ENCODE results near the gene ANO2. TPM values are rescaled to one million over a fixed set of nuclear protein-coding genes. Genes with fewer than 3 reads are reported as not detected.

Gene ANO2
- total RNA-seq, 1 experiment from 2014 or later = 0.71 TPM

DNA sequence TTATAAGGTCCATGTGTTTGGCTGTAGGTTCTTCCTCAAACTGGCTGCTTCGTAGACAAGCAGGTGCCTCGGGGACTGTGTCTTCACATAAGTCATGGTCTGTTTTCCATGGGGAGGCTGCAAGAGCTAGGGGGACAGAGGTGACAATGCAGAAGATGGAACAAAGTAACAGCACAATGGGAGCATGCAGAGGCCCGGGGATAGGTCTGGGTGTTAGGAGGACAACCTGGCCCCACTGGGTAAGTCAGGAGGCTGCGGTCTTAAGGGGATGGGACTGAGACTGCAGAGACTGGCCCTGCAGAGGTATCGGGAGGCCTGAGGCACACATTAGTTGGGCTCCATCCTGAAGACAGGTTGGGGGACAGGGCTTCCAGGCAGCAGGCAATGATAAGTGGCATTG lies 424.2 kb downstream of the ANO2 start:
- DNase-seq (ENCODE audit: low read depth, low spot score) = no peak
- in situ Hi-C loops (cut with HindIII; ENCODE audit: low pct_unique_long_range_greater_than_20kb, low sequenced_read_pairs) = no loop called here

DNA sequence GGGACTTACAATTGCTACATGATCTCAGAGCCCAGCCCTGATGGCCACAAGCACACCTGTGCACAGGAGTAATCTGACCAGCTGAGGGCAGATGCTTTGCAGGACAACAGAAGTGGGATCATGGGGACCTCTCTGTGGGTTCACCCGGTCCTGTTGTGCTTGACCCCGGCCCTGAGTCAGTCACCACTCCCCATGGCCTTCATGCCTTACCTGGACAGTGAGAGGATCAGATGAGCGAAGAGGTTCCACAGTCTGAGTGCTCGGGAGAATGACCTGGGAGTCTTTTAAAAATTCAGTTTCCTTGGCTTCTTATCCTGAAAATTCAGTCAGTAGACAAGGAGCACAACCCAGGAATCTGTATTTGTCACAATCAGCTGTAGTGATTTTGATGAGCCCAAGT lies 425.0 kb downstream of the ANO2 start:
- no peak for DNase-seq (ENCODE audit: low read depth, low spot score)

DNA sequence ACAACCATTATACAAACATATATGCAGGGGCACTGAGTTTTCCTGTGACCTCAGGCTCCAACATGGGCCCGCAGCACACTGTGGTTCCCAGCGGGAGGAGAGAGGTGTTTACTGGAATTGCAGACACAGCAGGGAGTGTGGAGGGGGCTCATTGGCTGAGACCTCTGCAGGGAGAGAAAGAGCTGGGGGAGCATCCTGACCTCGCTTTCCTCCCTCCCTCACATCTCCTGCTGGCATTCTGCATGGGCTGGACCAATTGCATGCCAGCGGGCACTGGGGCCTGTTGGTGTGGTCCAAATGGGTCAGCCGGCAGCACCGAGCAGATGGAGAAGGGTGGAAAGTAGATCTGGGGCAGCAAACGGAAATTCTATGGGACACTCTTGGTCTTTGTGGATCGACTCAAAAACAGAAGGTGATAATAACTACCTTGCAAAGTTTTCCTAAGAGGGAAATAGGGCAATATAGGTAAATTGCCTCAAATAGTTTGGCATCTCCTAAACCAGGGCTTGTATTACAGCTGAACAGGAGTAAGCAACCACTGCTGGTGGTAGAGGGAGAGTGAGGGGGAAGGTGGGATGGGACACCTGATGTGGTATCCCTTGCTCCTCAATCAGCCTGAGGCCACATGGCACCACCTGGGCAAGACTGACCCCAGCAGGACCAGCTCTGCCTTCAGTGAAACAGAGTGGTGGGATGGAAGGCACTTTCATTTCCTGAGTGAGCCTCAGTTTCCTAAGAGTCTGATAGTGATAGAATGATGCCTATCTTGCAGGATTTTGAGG lies 426.3 kb downstream of the ANO2 start:
- in situ Hi-C loops (cut with HindIII; ENCODE audit: low pct_unique_long_range_greater_than_20kb, low sequenced_read_pairs) = no loop called here
- DNase-seq (ENCODE audit: low read depth, low spot score) = no peak

More for the DNA sequence above, 425.0 kb downstream of the ANO2 start:
- in situ Hi-C loops (cut with HindIII; ENCODE audit: low pct_unique_long_range_greater_than_20kb, low sequenced_read_pairs) = no loop called here

DNA sequence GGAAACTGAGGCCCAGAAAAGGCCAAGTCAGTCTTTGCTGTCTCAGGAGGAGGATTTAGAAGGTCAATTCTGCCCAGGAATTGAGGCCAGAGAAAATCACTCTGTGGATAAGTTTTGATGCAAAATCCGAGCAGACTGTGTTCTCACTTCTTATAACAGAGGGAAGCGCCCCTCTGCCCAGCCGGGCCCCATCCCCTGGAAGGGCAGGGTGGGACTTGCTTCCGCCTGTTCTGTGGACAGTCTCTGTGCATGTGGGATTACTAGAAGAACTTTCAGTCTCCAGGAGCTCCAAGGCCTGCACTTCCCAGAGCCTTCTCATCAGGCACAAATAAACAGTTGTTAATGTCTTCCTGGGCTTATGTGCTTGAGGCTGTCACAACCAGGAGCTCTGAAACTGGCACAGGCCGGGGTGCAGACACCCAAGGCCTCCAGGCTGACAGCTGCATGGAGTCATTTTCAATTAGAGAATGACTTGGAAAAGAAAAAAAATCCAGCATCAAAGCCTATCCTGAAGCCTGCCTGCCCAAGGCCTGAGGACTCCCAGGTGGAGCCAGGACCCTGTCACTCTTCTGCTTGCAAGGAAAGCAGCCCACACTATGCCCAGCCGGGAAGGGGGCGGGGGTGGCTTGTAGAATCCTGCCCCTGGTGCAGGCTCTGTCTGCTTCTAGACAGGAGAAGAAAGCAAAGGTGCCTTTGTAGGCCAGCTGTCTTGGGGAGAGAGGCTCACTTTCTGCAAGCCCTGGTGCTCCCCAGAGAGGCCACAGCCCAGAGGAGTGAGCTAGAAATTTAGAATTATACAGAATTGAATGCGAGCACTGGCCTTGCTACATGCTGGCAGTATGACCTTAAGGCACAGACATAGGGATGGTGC lies 428.5 kb downstream of the ANO2 start:
- in situ Hi-C loops (cut with HindIII; ENCODE audit: low pct_unique_long_range_greater_than_20kb, low sequenced_read_pairs) = no loop called here
- no peak for DNase-seq (ENCODE audit: low read depth, low spot score)

DNA sequence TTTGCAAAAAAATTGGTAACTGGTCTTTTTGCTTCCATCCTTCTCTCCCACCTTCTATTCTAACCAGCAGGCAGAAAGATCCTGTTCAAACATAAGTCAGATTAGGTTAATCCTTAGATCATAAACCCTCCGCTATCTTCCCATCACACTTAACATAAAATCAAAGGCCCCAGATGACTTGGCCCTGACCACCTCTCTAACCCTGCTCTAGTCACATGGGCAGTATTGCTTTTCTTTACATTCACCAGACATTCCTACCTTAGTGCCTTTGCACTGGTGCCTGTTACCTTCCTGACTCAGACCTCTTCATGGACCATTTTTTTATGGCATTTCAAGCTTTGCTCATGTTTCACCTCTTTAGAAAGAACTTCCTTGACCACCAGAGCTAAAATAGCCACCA lies 429.6 kb downstream of the ANO2 start:
- DNase-seq (ENCODE audit: low read depth, low spot score) = no peak
- in situ Hi-C loops (cut with HindIII; ENCODE audit: low pct_unique_long_range_greater_than_20kb, low sequenced_read_pairs) = no loop called here

DNA sequence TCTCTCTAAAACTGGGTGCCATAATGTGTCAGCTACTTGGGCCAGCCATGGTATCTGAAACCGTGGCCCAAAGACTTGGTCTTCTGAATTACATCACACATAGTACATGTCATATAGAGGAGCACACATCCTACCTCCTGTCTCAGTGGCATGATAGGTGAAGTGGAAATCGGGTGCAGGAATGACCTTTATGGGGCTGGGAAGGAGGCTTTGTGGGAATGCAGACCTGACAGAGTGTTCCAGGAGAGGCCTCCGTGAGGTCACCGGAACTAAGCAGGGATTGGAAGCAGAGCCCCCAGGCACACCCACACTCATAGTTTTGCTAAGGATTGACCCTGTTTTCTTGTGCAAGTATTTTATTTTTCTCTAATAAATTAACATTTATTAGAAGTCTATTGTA lies 430.5 kb downstream of the ANO2 start:
- DNase-seq (ENCODE audit: low read depth, low spot score) = no peak
- in situ Hi-C loops (cut with HindIII; ENCODE audit: low pct_unique_long_range_greater_than_20kb, low sequenced_read_pairs) = no loop called here

DNA sequence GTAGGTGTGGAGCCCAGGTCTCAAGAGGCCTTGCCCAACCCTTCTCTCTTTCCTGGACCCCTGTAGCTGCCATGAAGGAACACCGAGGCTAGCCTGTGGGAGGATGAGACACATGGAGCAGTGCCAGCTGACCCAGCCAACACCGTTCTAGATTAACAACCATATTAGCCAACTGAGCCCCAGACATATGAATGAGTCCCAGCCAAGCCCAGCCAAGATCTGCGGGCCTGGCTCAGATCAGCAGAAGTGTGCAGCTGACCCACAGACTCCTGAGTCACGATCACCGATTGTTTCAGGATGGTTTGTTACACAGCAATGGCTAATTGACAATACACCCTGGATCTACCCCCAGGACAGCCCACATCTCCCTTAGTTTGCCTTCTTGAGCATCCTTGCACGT lies 431.0 kb downstream of the ANO2 start:
- in situ Hi-C loops (cut with HindIII; ENCODE audit: low pct_unique_long_range_greater_than_20kb, low sequenced_read_pairs) = no loop called here
- DNase-seq (ENCODE audit: low read depth, low spot score) = no peak

DNA sequence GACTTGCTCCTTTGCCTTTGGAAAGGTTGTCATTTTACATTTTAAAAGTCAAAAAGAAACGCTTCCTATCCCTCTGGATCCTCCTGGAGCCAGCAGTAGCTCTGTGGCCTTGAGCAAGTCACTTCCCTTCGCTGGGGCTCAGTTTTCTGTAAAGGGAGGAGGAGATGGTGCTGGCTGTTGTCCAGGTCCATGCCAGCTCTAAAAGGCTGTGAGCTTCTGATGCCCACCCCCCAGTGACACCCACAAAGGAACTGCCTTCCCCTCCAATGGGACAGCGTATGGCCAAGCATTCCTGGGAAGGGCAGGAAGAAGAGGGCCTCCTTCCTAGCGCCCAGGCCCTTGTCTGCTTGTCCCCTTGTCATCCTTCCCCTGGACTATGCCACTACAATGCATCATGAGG lies 431.7 kb downstream of the ANO2 start:
- DNase-seq (ENCODE audit: low read depth, low spot score) = no peak
- in situ Hi-C loops (cut with HindIII; ENCODE audit: low pct_unique_long_range_greater_than_20kb, low sequenced_read_pairs) = no loop called here

Small RNAs within 50 kb of the gene (small RNA-seq; reads per million reads assigned to genes)
- 0 reads per million in 2 experiments for gene AC137627.1

Other genes starting within 250 kb of the ANO2 start
- gene VWF, start 179.4 kb upstream of the ANO2 start, total RNA-seq (2014; rRNA removed; shearing (Covaris generic)) = 0.13 and 0.37 TPM in 2 replicates

Data from SK-MEL-5 (cell line).